ENCODE results near the gene RHOG.
"Not testable (repeated sequence)": the region's sequence is repeated elsewhere in the genome, so short reads cannot be mapped to it uniquely, and the experiment has no call there.

The RHOG gene

DNA sequence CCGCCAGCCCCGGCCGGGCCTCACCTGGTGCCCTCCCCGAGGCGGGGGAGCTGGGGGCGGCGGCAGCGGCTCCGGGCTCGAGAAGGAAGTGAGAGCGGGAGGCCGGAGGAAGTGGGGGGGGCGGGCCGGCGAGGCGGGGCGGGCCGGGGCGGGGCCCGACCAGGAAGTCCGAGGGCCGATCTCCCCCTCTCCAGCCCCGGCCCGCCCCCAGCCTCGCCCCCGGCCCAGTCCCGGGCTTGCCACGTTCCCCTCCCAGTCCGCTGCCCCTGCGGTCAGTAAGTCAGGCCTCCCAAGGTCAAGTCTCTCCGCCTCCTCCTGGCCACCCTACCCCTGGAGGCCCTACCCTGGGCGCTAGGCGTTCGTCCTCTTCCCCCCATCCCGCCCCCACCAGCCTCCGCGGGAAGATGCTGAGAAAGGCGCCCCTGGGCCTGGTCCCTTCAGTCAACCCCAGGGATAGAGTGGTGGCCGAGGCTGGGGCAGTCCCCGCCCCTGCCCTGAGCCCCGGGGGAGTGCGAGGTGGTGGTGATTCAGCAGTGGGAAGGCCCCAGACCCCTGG is at the start of gene RHOG:
RHOG (minus strand) TSS at position 90 of the 556 bp plus-strand sequence. CDS start 12,821 bp downstream, outside the sequence.
- peak; percentile 53 for DNase-seq (ENCODE audit: low read depth)

DNA sequence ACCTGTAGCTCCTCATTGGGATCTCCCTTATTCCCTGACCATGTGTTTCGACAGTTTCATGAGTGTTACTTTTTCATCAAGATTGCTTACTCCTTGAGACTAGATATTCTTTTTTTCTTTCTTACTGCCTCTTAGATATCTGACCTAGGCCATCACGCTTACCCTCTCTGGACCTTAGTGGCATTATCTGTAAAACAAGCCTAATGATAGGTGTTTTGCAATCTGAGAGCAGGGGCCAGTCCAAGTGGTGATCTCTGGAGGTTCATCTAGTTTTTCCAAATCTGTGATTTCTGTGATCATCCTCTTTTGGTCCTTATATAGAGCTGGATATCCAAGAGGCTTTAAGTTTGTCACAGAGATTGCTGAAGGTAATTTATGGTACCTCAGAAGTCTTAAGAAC is 49.3 kb upstream of the RHOG start:
- no peak for DNase-seq (ENCODE audit: low read depth)

DNA sequence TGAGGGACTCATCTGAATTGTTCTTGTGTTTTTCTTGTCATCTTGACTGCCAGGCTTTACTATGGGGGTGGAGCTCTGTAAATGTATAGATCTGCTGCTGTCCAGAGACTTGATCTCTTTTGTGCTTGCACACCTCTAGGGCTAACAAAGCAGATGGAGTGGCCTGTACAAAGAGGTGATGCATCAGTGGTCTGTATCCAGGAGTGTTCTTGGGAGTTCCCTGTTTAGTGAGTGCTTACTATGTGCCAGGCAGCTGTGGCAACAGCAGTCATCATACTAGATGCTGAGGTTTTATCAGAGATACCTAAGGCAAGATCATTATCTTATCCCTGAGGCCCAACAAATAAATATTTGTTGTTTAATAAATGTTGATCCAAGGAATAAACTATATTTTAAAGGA is 48.1 kb upstream of the RHOG start:
- no peak for DNase-seq (ENCODE audit: low read depth)

DNA sequence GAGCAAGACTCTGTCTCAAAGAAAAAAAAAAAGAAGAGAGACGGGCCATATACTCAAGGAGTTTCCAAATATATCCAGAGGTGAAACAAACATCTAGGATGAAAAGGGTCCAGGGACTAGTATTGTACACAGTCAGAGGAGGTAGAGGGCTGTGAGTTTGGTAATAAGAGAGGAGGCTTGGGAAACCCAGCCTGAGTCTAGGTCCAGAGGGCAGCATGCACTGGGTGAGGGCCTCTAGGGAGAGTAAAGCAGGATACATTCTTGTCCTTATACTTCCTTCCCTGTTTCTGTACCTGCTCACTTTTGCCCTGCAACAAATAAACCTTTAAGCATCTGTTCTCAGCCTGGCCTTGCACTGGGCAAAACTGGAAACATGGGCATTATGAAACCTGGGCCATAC is 46.2 kb upstream of the RHOG start:
- DNase-seq (ENCODE audit: low read depth) = no peak

DNA sequence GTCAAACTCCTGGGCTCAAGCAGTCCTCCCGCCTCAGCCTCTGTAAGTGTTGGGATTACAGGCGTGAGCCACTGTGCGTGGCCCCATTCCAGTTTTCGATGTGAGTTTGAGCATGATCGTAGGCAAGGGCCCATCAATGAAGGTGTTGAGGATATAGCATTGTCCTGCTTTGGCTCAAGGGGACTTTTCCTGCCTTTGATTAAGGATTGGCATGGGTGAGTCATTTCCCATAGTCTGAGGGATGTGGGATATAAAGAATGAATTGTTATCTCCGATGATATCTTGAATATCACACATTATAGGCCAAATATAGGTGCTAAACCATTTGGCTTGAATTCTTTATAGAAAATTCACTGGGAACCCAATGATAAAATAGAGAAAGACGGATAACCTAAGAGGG is 45.1 kb upstream of the RHOG start:
- no peak for DNase-seq (ENCODE audit: low read depth)

DNA sequence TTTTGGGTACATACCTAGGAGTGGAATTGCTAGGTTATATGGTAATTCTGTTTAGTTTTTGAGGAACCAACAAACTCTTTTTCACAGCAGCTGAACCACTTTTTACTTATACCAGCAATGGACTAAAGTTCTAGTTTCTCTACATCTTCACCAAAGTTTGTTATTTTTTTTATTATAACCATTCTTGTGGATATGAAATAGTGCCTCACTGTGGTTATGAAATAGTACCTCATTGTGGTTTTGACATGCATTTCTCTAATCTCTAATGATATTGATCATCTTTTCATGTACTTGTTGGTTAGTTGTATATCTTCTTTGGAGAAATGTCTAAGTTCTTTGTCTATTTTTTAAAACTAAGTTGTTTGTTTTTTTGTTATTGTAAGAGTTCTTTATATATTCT is 41.9 kb upstream of the RHOG start:
- no peak for DNase-seq (ENCODE audit: low read depth)

DNA sequence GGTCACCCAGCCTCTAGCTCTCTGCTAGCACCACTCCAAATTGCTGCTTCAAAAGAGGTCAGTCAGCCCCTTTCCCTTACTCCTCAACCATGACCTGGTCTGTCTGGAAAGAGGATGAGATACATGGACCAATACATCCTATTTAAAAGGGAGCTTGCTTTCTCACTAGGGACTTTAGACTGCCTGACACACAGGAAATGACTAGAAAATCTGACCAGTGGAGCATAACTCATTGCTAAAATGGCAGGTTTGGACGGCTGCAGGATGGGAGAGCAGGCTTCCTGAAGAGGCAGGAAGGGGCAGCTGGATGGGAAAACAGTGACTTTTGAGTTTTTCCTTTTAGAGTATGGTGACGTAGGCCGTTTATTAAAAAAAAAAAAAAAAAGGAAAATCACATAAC is 40.0 kb upstream of the RHOG start:
- DNase-seq (ENCODE audit: low read depth) = no peak

DNA sequence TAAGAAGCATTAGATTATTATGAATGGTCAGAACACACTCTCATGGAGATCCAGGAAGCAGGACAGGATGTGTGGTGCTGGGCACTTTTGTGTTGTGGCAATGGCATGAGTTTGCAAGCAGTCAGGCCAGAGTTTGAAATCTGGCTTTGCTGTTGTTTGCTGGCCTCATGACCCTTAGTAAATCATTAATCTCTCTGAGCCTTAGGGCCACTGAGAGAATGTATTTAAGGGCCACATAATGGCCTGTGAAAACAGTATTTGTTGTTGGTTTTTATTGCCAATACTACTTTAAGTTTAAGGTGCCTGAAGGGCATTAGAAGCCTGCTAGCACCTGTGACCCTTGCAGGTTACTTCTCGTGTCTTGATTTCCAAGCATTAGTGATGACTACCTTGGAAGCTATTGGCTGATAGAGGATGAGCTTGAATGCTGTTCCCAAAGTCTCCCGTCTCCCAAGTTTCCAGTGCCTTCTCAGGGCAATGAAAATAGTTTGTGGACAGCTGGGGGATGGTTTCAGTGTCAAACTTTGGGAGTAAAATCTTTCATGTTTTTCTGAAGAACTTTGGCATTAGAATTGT is 39.3 kb upstream of the RHOG start:
- DNase-seq (ENCODE audit: low read depth) = no peak

DNA sequence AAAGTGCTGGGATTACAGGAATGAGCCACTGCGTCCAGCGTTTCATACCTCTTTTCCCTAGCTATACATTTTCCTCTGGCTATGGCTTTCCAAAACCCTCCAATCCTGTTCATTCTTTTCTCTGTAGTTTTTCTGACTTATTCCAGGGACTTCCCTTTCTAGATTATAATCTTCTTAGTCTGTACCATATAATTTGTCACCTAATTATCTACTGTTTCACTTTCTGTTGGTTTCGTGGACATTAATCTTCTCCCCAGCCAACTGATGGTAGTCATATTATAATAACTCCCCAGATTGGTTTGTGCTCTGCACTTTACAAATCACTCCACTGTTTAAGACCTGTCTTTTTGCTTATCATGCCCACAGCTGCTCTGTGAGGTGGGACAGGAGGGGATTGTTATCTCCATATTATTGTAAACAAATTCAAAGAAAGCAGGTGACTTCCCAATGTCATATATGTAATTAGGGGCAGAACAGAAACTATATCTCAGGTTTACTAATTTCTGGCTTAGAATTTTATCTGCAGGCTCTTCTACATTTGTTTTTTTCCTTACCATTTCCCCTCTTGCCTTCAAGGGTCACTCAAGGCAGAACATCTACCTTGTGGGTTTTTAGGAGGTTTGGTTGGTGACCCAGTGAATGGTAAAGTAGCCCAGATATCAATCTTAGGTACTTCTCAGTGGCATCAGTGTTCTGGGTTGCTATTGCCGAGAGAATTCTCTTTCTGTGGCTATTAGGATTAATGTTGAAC is 38.6 kb upstream of the RHOG start:
- no peak for DNase-seq (ENCODE audit: low read depth)

DNA sequence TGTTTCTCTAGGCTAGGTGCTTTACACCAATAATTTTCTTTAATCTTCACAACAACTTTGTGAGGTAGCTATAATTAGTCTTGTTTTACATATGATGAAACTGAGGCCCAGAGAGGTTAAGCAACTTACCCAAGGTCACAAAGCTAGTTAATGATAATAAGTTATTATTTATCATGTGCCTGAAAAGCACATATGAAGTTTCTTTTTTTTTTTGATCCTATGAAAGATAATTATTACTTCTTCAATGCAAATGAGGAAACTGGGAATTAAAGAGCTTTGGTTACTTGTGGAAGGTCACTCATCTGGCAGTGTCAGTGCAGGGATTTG is 37.5 kb upstream of the RHOG start:
- no peak for DNase-seq (ENCODE audit: low read depth)

DNA sequence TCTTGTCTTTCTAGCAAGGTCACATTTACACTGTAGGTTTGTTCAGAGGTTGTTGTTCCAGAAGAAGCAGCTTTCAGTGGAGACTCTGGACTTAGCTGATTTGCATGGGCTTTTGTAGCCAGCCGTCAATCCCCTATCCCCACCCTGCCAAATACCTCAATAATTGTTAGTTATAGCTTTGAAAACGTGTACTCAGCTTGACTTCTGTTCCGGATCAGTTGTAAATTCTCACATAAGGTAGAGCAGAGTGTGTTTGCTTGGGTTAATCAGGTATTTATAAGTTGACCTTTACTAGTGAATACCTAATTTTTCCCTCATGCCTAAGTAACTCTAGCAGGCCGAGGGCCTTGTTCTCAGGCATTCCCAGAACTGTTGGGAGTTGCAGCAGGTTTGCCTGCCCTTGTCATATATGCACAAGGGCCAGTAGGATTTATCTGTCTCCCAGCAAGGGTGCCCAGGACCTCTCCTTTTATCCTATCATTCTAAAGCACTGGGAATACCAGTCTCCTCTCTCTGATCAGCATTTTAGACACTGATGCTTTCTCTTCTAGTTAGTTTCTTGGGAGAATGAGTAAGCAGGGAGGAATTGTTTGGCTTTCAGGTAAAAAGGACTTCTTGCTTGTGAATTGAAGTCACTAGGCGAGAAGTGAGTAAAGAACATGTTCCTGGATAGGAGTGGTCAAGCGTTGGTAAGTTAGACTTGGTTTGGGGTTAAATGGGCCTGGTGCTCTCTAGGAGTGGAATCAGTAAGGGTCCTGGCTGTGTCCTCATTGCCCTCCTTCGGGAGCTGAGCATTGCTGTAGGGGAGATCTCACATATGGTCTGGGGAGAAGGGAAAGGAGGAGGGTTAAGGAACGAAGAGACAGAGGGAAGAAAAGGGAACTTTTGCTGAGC is 36.9 kb upstream of the RHOG start:
- DNase-seq (ENCODE audit: low read depth) = no peak

DNA sequence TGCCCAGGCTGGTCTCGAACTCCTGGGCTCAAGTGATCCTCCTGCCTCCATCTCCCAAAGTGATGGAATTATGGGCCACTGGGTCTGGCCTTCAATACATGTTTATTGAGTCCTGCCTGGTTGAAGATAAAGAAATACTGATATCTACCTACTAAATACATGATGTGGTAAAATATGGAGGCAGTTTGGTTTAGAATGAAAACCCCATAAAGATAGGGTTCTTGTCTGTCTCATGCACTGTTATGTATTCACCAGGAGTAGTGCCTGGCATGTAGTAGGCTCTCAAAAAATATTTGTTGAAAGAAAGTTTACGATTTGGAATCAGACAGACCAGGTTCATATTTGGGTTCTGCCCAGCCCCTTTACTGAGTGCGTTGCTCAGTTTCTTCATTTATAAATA is 35.9 kb upstream of the RHOG start:
- DNase-seq (ENCODE audit: low read depth) = no peak

DNA sequence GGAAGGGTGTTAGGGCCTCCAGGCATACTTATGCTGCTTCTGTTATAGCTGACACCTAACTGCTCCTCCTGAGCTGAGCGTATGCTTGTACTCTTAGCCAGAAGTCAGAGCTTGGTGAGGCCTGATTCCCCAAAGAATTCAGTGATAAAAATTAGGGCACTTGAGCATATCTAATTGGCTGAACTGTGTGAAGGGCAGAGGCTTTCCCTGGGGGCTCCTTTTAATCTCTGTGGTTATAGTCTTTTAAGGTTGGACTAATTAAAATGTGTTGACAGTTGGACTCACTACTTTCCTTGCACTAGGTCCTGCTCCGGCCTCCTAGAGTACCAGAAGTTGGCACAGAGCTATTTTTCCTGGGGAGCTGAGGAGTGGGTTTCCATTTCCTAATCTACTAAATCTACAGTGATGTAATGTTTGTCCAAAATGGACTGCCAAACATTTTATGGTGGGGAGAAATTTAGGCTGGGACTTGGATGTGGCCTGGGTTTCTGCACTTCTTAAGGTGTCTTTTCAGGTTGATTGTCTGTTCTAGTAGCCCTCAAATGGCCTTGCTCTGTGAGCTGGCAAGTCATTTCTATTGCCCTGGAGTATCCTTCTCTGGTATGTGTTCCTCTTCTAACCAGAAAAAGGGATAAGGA is 33.1 kb upstream of the RHOG start:
- no peak for DNase-seq (ENCODE audit: low read depth)

DNA sequence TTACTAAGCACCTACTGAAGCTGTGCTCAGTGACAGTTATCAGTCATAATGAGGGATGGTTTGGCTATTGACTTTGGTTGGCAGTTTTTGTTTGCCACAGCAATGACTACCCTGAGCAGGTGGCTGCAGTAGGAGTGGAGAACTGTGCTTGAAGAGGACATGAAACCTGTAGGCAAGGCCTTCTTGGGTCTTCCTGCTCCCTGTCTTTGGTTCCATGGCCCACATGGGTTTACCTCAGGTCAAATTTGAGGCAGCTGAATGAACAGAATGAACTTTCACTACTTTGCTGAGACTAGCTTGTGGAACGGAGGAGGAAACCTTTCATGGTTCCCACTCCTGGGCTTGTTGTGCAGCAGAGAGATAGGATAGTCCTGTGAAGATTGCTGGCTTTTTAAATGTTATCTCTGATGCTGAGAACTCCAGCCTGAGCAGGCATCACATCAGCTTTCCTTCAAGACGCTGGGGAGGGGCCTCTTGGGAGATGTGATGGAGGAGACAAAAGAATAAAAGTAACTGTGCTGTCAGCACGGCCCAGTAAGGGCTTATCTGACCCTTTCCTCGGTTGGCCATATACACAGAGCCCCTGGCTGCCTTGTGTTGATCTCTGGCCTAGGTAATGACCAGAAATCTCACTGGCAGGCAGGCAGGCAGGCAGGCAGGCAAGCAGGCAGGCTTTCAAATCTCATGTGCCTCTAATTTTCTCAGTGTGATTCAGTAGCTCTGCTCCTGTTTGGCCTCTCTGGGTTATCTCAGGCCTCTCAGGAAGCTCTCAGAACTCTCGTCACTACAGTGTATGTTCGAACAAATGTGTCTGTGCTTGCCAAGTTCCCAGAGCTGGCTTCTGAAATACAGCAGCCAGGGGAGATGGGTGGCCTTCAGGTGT is 26.7 kb upstream of the RHOG start:
- no peak for DNase-seq (ENCODE audit: low read depth)

DNA sequence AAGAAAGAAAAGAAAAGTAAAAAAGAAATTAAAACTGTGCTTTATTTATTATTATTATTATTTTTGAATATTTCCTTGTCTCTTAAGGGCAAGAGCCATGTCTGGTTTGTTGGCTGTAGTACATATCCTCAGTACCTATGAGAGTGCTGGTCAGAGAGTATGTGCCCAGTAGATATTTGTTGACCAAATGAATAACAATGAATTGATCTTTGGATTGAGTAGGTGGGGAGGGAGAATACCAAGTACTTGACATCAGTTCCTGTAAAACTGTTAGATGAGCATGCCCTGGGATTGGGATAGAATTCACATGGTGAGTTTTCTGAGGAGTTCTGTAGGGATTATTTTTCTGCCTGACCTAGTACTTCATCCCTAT is 26.1 kb upstream of the RHOG start:
- no peak for DNase-seq (ENCODE audit: low read depth)

DNA sequence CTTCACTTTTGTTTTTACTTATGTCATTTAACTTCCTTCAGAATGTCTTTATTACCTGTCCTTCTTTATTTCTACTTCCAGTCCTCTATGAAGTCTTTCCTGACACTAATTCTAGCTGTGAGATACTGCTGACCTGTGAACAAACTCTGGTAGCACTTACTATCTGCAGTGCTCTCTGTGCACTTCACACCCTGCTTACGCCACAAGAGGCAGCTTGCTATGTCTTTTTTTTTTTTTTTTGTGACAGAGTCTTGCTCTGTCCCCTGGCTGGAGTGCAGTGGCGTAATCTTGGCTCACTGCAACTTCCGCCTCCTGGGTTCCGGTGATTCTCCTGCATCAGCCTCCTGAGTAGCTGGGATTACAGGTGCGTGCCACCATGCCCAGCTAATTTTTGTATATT is 25.4 kb upstream of the RHOG start:
- DNase-seq (ENCODE audit: low read depth) = no peak

DNA sequence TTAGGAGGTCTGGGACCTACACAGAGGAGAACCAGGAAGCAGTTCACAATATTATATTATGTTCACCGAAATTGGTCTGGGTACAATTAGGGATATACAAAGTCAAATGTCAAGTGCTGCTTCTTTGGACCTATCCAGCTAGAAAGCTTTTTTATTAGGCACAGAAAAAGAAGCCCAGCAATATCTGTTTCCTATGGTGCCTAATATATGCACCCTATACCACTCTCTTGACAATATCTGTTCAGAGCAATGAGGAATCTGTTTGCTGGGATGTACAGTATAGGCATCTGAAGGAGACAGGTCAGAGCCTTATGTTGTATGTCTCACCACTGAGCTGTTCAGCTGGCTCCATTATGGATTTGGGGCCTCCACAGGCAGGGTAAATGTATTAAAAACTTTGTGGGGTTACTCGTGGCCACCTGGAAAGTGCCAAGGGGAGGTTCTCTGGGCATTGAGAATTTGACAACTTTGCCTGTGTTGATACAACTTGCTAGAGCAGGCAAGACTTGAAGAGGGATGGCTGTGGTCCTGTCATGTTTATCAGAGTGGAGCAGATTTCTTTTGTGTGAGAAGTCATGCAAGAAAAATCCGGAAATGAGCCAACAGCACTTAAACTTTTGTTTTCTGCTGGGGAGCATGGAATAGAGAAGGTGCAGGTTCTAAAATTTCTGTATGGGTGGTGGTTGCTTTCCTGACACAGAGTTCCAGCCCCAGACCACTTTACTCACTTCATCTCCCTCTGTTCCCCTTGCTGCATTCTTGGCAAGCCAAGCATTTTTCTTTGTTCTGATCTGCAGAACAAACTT is 24.8 kb upstream of the RHOG start:
- DNase-seq (ENCODE audit: low read depth) = no peak

DNA sequence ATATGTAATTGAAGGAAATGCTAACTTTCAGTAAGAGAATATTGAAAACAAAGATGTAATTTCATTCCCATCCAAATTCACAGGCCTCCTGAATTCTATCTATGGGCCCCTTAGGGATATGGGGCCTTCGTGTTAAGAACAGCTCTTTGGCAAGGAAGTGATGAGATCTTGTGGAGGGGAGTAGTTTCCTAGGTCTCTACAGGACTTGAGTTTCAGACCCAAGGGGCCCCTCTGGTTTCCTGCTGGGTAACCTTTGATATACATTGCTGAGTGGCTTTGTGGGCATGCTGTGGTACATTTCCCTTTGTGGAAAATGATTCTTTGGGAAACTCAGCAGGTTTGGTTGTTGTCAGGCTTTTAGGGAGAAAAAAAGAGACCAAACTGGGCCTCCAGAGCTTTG is 20.9 kb upstream of the RHOG start:
- DNase-seq (ENCODE audit: low read depth) = no peak

DNA sequence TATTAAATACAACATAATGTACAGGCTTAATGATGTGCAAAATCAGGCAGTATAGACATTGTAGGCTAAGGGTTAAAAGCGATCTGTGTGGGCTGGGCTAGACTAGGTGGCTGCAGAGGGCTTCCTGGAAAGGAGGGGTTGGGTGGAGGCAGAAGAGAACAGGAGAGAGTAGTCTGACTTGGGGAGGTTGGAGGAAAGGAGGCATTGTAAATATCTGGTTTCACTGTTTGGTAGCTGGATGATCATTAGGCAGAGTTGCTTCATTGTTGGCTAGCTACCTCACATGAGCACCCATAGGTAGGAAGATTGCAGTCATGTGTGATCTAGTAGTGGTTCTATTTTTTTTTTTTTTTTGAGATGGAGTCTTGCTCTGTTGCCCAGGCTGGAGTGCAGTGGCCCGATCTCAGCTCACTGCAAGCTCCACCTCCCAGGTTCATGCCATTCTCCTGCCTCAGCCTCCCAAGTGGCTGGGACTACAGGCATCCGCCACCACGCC is 20.2 kb upstream of the RHOG start:
- DNase-seq (ENCODE audit: low read depth) = not testable (repeated sequence)

DNA sequence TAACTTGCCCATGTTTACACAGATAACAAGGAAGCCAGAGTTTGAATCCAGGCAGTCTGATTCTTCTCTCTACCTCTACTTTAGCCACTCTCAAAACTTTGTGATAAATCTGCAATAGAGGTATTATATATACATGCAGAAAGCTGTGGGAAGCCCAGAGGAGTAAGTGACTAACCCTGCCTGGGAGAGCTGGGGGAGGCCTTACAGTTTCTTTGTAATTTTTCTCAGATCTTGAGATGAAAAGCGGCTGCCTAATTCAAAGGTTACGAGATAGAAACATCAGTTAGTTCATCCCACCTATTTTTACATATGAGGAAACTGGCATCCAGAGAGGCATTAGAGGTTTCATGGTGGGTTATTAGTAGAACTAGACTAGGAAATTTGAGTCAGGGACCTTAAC is 19.6 kb upstream of the RHOG start:
- no peak for DNase-seq (ENCODE audit: low read depth)

All from activated T-cell treated with anti-CD3 and anti-CD28 coated beads for 1 hour (primary cell).